LoVo (cell line): ENCODE results near the gene PLXNB3.
"Not testable (repeated sequence)": the region's sequence is repeated elsewhere in the genome, so short reads cannot be mapped to it uniquely, and the experiment has no call there.

Experiments
- DNase-seq: peaks from one replicate; pipeline ENCODE4 v3.0.0-alpha.2; 2016; ENCODE audit warnings: low spot score

Gene PLXNB3

DNA sequence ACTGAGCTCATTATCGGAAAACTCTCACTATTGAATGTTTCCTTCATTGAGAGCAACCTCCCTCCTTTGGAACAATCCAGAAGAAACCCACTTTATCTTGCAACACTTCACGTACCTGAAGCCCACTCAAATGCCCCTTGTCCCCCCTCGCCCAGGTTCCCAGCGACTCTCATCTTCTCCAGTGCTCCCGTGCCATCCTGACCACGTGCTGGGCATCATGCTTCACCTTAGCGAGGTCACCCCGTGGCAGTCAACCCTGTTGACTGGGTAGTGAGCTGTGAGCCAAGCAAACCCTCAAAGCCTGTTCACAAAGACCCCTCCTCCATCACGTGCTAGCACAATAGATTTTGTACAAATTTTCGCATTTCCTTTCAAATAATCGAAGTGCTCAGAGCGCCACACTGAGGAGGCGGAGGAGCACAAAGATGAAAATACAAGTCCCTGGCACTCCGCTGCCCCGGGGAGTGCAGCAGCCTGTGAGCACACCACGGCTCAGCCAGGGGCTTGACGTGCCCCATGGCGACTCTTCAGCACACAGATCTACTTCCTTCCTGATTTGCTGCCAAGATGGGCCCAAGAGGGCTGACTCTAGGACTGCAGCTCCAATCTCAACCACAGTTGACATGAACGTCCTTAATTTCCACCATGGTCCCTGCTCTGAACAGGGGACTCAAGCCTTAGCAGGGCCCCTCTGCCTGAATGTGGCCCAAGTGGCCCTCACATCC is 50.7 kb downstream of the PLXNB3 start:
- DNase-seq = no peak

DNA sequence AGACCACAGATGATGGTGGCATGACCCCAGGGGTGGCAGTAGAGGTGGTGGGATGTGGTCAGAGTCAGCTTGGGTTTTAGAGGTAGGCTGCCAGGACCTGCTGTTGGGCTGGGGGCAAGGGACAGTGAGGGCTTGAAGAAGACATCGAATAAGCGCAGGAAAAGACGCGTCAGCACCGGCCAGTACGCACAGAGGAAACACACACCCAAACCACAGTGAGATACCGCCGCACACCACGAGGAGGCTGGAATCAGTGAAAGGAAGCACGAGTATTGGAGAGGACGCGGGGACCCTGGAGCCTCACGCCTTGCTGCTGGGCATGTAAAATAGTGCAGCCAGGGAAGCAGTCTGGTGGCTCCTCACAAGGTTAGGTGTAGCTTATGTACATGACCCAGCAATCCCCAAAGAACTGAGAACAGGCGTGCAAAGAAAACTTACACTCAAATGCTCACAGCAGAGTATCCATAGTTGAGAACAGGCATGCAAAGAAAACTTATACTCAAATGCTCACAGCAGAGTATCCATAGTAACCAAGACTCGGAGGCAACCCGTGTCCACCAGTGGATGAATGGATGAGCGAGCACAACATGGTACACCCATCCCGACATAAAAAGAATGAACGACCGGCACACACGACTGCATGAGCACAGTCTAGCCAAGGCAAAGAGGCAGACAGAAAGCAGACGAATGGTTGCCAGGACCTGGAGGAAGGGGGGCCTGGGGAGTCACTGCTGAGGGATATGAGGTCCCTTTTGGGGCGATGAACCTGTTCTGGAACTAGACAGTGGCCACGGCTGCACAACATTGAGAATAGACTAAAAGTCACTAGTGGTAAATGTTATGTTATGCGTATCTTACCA is 53.0 kb downstream of the PLXNB3 start:
- DNase-seq = no peak

DNA sequence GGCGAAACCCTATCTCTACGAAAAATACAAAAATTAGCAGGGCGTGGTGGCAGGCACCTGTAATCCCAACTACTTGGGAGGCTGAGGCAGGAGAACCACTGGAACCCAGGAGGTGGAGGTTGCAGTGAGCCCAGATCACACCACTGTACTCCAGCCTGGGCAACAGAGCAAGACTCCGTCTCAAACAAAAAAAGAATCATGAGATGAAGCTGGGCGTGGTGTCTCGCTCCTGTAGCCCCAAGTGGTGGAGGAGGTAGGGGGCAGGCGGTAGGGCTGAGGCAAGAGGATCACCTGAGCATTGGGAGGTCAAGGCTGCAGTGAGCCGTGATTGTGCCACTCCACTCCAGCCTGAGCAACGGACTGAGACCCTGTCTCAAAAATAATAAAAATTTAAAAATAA is 54.0 kb downstream of the PLXNB3 start:
- DNase-seq = not testable (repeated sequence)

DNA sequence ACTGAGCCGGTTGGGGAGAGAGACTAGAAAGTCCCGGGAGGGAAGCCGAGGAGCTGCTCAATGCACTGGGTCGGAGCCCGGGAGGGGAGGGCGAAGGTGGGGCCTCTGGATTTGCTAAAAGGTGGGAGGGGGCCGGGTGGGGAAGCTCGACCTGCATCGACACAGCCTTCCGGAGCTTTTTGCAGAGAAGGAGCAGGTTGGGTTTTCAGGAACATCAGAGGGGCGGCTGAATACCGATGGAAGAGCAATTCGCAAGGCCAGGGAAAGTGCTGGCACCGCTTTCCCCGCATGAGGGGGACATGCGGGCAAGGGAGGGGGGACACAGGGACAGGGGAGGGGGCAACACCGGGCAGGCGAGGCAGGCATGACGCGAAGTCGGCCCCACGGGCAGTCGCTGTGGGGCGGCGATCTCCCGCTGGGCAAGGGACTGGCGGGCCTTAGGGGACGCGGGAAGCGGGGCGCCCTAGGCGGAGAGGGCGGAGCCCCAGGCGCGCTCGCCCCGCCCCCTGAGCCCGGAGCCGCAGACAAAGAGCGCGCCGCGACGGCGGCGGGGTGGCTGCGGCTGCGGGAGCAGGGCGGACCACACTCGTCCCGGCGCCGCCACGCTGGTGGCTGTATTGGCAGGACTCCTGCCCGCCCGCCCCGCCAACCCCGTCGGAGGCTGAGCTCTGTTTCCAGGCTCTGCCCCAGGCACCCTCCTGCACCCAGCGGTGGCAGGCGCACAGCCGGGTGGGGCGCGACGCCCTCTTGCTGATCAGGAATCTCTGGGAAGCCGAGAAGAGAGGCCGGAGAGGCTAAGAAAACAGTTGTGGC is 54.7 kb downstream of the PLXNB3 start:
- peak; percentile 38 for DNase-seq

DNA sequence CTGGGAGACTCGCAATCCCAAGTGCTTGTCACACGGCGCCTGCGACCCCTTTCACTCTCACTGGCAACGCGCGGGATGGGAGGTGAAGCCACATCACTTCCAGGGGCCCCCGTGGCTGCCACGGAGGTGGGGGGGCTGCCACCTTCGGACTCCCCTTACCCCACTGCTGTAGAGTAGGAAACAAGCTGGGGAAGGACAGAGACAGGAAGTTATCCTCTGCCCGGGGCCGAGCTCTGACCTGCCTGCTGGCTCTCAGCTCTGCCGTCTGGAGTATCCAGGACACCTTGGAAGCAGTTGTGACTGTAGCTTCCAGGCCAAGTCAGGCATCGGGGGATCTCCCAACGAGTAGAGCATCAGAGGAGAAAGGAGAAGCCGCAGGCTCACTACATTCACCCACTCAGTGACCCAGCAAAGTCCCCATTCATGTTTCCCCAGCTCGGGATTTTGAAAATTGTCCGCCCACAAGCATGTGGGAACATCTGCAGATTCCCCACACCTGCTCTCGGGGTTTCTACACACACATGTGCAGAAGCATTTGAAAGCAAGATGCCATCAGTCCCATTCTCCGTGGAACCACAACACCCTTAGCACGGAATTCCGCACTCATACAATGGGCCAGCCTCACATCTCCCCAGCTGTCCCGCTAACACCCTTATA is 55.5 kb downstream of the PLXNB3 start:
- DNase-seq = no peak

DNA sequence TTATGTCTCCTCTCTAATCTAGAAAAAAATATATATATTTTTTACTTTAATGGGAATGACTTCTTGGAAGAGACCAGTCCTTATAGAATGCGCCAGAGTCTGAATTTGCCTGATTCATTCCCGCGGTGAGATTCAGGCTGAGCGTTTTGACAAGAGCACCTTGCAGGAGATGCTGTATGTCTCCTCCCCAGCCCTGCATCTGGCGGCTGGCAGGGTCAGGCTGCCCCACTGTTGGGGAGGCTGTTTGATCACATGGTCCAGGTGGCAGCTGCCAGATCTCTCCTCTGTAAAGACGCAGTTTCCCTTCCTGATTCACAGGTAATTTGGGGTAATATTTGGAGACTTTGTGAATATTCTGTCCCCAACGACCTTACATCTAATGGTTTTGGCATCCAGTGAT is 56.6 kb downstream of the PLXNB3 start:
- no peak for DNase-seq

DNA sequence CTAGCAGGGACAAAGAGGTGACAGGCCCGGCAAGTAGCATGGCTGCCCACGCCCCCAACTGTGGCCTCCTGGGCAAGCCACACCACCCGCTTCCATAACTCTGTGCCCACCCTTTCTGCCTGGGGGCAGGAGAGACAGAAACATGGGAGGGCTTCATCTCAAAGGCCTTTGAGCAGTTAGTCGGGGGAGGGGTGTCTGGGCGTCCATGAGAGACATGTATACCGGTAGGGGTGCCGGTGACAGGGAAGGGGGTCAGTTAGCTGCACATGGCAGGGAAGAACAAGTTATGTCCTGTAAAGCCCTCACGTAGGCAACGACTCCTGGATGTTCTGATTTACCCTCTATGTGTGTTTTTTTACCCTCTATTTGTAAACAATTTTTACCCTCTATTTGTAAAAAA is 57.0 kb downstream of the PLXNB3 start:
- no peak for DNase-seq

DNA sequence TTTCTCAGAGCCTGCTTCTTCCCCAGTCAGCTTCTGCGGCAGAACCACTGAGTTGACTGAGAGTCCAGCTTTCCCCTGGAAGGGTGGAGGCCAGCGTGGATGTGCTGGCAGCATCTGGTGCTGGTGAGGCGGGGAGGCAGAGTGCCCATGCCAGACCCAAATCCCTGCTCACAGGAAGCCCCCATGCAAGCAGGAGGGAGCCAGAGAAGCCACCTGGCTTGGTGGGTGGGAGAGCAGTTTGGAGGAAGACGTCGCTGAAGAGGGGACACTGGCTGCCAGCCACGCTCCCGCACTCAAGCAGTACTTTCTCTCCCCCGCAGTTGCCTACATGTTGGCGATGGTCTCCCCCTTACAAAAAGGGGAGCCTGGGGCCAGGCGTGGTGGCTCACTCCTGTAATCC is 60.3 kb downstream of the PLXNB3 start:
- no peak for DNase-seq

DNA sequence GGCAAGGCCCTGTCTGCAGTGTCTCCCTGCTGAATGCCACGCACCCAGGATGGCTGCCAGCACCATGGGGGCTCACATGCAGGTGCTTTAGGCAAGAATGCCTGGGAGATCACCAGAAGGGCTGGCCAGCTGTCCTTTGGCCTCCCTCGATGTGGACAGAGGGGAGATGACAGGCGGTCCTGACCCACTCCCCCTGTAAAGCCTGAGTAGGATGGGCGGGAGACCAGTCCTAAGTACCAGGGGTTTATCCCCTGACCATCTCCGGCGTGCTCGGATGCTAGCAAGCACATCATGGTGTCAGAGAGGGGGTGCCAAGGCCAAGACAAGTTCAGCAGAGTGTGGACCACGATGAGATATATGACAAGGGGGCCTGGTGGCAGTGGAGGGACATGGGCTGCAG is 61.0 kb downstream of the PLXNB3 start:
- no peak for DNase-seq
